ENCODE results near the gene KRT37. TPM values are rescaled to one million over a fixed set of nuclear protein-coding genes. Genes with fewer than 3 reads are reported as not detected.
A peak's percentile ranks its signal among the peaks of the same experiment; 100 is the strongest.

Gene KRT37
- total and polyA plus RNA-seq, 2 of the 13 experiments (the other 11 are each of a cell fraction or from before 2014, with no cell fraction given) = 0.69 TPM; not detected in 1

GRCh38 chr17:41415833-41416335, 8.5 kb downstream of the KRT37 start (continued):
- no peak for TF ChIP-seq ZNF251 (CRISPR knock-in tag; IDR thresholded peaks at IDR 0.05)
- peak; percentile 29; the same call in 1 of the 2 replicates for TF ChIP-seq YEATS2 (CRISPR knock-in tag; IDR thresholded peaks at IDR 0.05; ENCODE audit: borderline replicate concordance)
- 0 out of 2 replicates have a peak, but pooled peaks have one; percentile 50 for TF ChIP-seq ERF (CRISPR knock-in tag; IDR thresholded peaks at IDR 0.05)
- TF ChIP-seq ZNF839 (CRISPR knock-in tag; IDR thresholded peaks at IDR 0.05; ENCODE audit: borderline replicate concordance) = no peak
- TF ChIP-seq, protein P1, sequence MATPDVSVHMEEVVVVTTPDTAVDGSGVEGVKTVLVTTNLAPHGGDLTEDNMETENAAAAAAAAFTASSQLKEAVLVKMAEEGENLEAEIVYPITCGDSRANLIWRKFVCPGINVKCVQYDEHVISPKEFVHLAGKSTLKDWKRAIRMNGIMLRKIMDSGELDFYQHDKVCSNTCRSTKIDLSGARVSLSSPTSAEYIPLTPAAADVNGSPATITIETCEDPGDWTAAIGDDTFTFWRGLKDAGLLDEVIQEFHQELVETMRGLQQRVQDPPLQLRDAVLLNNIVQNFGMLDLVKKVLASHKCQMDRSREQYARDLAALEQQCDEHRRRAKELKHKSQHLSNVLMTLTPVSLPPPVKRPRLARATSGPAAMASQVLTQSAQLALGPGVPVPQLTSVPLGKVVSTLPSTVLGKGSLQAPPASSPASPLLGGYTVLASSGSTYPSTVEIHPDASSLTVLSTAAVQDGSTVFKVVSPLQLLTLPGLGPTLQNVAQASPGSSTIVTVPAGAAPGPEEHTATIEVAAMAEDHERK (CRISPR knock-in tag; IDR thresholded peaks at IDR 0.05; ENCODE audit: low read depth) = no peak
- TF ChIP-seq KDM1A (CRISPR knock-in tag; IDR thresholded peaks at IDR 0.05) = peak; percentile 10; the same call in 1 of the 2 replicates
- TF ChIP-seq FOXO4 (CRISPR knock-in tag; conservative IDR thresholded peaks at IDR 0.05) = no peak
- no peak for TF ChIP-seq DR1 (CRISPR knock-in tag; IDR thresholded peaks at IDR 0.05)
- TF ChIP-seq ZNF513 (CRISPR knock-in tag; conservative IDR thresholded peaks at IDR 0.05) = no peak
- TF ChIP-seq HNRNPK (IDR thresholded peaks at IDR 0.05; ENCODE audit: low read depth, low read length, poor library complexity, severe bottlenecking) = no peak
- no peak for TF ChIP-seq KLF11 (CRISPR knock-in tag; IDR thresholded peaks at IDR 0.05)
- no peak for TF ChIP-seq ZNF615 (CRISPR knock-in tag; IDR thresholded peaks at IDR 0.05; ENCODE audit: borderline replicate concordance)
- no peak for TF ChIP-seq NRL (CRISPR knock-in tag; IDR thresholded peaks at IDR 0.05; ENCODE audit: borderline replicate concordance)
- TF ChIP-seq, protein P2, sequence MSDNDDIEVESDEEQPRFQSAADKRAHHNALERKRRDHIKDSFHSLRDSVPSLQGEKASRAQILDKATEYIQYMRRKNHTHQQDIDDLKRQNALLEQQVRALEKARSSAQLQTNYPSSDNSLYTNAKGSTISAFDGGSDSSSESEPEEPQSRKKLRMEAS (IDR thresholded peaks at IDR 0.05) = no peak
- TF ChIP-seq TAF1 (CRISPR knock-in tag; IDR thresholded peaks at IDR 0.05) = no peak
- no peak for TF ChIP-seq SNRNP70 (IDR thresholded peaks at IDR 0.05; ENCODE audit: low read depth, low read length)
- TF ChIP-seq ZNF629 (CRISPR knock-in tag; conservative IDR thresholded peaks at IDR 0.05) = 0 out of 2 replicates have a peak, but pooled peaks have one; percentile 7
- 0 out of 2 replicates have a peak, but pooled peaks have one; percentile 73 for TF ChIP-seq MEF2D (CRISPR knock-in tag; IDR thresholded peaks at IDR 0.05)
- no peak for TF ChIP-seq ZFYVE20 (CRISPR knock-in tag; IDR thresholded peaks at IDR 0.05; ENCODE audit: borderline replicate concordance, low read depth)
- TF ChIP-seq ZNF841 (CRISPR knock-in tag; IDR thresholded peaks at IDR 0.05; ENCODE audit: borderline replicate concordance) = no peak
- no peak for TF ChIP-seq MTA1 (CRISPR knock-in tag; IDR thresholded peaks at IDR 0.05; ENCODE audit: borderline replicate concordance)
- TF ChIP-seq TP53 (CRISPR knock-in tag; conservative IDR thresholded peaks at IDR 0.05) = no peak
- TF ChIP-seq ZNF563 (CRISPR knock-in tag; IDR thresholded peaks at IDR 0.05) = peak; percentile 52; the same call in 1 of the 2 replicates
- no peak for TF ChIP-seq ZNF614 (CRISPR knock-in tag; IDR thresholded peaks at IDR 0.05; ENCODE audit: borderline replicate concordance)
- no peak for TF ChIP-seq ZNF225 (CRISPR knock-in tag; IDR thresholded peaks at IDR 0.05)
- 0 out of 2 replicates have a peak, but pooled peaks have one; percentile 32 for TF ChIP-seq ZFY (CRISPR knock-in tag; IDR thresholded peaks at IDR 0.05)
- no peak for TF ChIP-seq CENPX (CRISPR knock-in tag; IDR thresholded peaks at IDR 0.05)
- no peak for TF ChIP-seq GABPA (IDR thresholded peaks at IDR 0.05; ENCODE audit: low read depth, low read length)
- TF ChIP-seq GABPA (CRISPR knock-in tag; IDR thresholded peaks at IDR 0.05; ENCODE audit: low read depth) = 0 out of 2 replicates have a peak, but pooled peaks have one; percentile 43

All from HepG2 (cell line).